WTC11 (cell line): Measurements from ENCODE around the gene ATXN7L3. TPM values are rescaled to one million over a fixed set of nuclear protein-coding genes. Genes with fewer than 3 reads are reported as not detected.

Source experiments
- ATAC-seq: fragments of 200-7000 bp; cut with Tn5 transposase; 2 replicates; pipeline ENCODE4 v1.10.0; 2021; ENCODE audit warnings: mild to moderate bottlenecking, moderate library complexity
- CTCF ChIA-PET: fragments of 300-600 bp; sonication (Branson Sonifier 250); formaldehyde crosslinking; loops from one replicate; lab custom pipeline; 2021; ENCODE audit warnings: antibody characterized with exemption; lab: Charles Lee
- POLR2A ChIA-PET: fragments of 350-600 bp; sonication (Branson Sonifier 250); formaldehyde crosslinking; loops from one replicate; lab custom pipeline; 2021; ENCODE audit warnings: antibody characterized with exemption; lab: Charles Lee
- DNase-seq: peaks from one replicate; pipeline ENCODE4 v3.0.0; 2021; ENCODE audit warnings: low spot score
- H3K27ac Mint-ChIP-seq: 2 replicates; pipeline ENCODE4 v1.8.0; 2021; ENCODE audit warnings: mixed read lengths
- H3K27me3 Mint-ChIP-seq: 2 replicates; pipeline ENCODE4 v1.8.0; 2021; ENCODE audit warnings: low read depth, mild to moderate bottlenecking, moderate library complexity, mixed read lengths
- H3K36me3 Mint-ChIP-seq: 2 replicates; pipeline ENCODE4 v1.8.0; 2021; ENCODE audit warnings: mixed read lengths
- H3K4me1 Mint-ChIP-seq: 2 replicates; pipeline ENCODE4 v1.8.0; 2022; ENCODE audit warnings: mixed read lengths
- H3K4me3 Mint-ChIP-seq: 2 replicates; pipeline ENCODE4 v1.8.0; 2021; ENCODE audit warnings: mild to moderate bottlenecking, moderate library complexity, mixed read lengths
- H3K9me3 Mint-ChIP-seq: 2 replicates; pipeline ENCODE4 v1.8.0; 2021; ENCODE audit warnings: mixed read lengths
- FOXJ3 ChIP-seq: sonication (generic); formaldehyde crosslinking; IDR thresholded peaks from 2 replicates; pipeline ENCODE4 v1.9.0; 2021; ENCODE audit warnings: missing genetic modification reagents, mild to moderate bottlenecking, borderline replicate concordance
- HMGA2 ChIP-seq: fragments of 250-450 bp; sonication (Bioruptor Pico); IDR thresholded peaks from 2 replicates; pipeline ENCODE4 v1.4.0; 2021; ENCODE audit warnings: mild to moderate bottlenecking, moderate library complexity
- NFE2L1 ChIP-seq: sonication (generic); formaldehyde crosslinking; IDR thresholded peaks from 2 replicates; pipeline ENCODE4 v1.8.1; 2023; ENCODE audit warnings: missing genetic modification reagents
- NR2C2 ChIP-seq: sonication (generic); formaldehyde crosslinking; IDR thresholded peaks from 2 replicates; pipeline ENCODE4 v1.8.0; 2022; ENCODE audit warnings: mild to moderate bottlenecking, missing genetic modification reagents
- PRDM15 ChIP-seq: sonication (generic); formaldehyde crosslinking; IDR thresholded peaks from 2 replicates; pipeline ENCODE4 v1.8.0; 2022; ENCODE audit warnings: missing genetic modification reagents
- SMAD4 ChIP-seq: sonication (generic); formaldehyde crosslinking; IDR thresholded peaks from 2 replicates; pipeline ENCODE4 v1.8.0; 2022; ENCODE audit warnings: mild to moderate bottlenecking, missing genetic modification reagents
- TCF7 ChIP-seq: sonication (generic); formaldehyde crosslinking; IDR thresholded peaks from 2 replicates; pipeline ENCODE4 v1.8.0; 2022; ENCODE audit warnings: mild to moderate bottlenecking, low read depth, missing genetic modification reagents, moderate library complexity
- ZBTB43 ChIP-seq: sonication (generic); formaldehyde crosslinking; IDR thresholded peaks from 2 replicates; pipeline ENCODE4 v1.8.1; 2023; ENCODE audit warnings: mild to moderate bottlenecking, missing genetic modification reagents
- ZNF121 ChIP-seq: sonication (generic); formaldehyde crosslinking; IDR thresholded peaks from 2 replicates; pipeline ENCODE4 v1.8.0; 2023; ENCODE audit warnings: missing genetic modification reagents
- total RNA-seq: library from RNA; stranded (reverse); gene quantifications from 3 replicates; pipeline ENCODE4 v1.2.3, GENCODE V29; 2021
- TF ChIP-seq, protein P1 (sequence below): sonication (generic); formaldehyde crosslinking; IDR thresholded peaks from 2 replicates; pipeline ENCODE4 v1.8.1; 2023; ENCODE audit warnings: mild to moderate bottlenecking, missing genetic modification reagents, borderline replicate concordance
- TF ChIP-seq, protein P2 (sequence below): sonication (generic); formaldehyde crosslinking; IDR thresholded peaks from 2 replicates; pipeline ENCODE4 v1.8.0; 2023; ENCODE audit warnings: missing genetic modification reagents
- TF ChIP-seq, protein P3 (sequence below): sonication (generic); formaldehyde crosslinking; IDR thresholded peaks from 2 replicates; pipeline ENCODE4 v1.8.1; 2022; ENCODE audit warnings: low read depth, mild to moderate bottlenecking, moderate library complexity, missing genetic modification reagents, borderline replicate concordance
- TF ChIP-seq, protein P4 (sequence below): sonication (generic); formaldehyde crosslinking; IDR thresholded peaks from 2 replicates; pipeline ENCODE4 v1.8.0; 2023; ENCODE audit warnings: missing genetic modification reagents, mild to moderate bottlenecking, borderline replicate concordance

ATXN7L3 gene
- total RNA-seq, 1 experiment from 2014 or later, result 114 TPM

GRCh38 chr17:44214230-44214494, 14.5 kb upstream of the ATXN7L3 start:
- peak overlapping the region; percentile 34; the same call in 1 of the 2 replicates for H3K27ac Mint-ChIP-seq
- H3K36me3 Mint-ChIP-seq, result peaks cover 54% of the 10 kb centered on the region
- TF ChIP-seq, protein P1, sequence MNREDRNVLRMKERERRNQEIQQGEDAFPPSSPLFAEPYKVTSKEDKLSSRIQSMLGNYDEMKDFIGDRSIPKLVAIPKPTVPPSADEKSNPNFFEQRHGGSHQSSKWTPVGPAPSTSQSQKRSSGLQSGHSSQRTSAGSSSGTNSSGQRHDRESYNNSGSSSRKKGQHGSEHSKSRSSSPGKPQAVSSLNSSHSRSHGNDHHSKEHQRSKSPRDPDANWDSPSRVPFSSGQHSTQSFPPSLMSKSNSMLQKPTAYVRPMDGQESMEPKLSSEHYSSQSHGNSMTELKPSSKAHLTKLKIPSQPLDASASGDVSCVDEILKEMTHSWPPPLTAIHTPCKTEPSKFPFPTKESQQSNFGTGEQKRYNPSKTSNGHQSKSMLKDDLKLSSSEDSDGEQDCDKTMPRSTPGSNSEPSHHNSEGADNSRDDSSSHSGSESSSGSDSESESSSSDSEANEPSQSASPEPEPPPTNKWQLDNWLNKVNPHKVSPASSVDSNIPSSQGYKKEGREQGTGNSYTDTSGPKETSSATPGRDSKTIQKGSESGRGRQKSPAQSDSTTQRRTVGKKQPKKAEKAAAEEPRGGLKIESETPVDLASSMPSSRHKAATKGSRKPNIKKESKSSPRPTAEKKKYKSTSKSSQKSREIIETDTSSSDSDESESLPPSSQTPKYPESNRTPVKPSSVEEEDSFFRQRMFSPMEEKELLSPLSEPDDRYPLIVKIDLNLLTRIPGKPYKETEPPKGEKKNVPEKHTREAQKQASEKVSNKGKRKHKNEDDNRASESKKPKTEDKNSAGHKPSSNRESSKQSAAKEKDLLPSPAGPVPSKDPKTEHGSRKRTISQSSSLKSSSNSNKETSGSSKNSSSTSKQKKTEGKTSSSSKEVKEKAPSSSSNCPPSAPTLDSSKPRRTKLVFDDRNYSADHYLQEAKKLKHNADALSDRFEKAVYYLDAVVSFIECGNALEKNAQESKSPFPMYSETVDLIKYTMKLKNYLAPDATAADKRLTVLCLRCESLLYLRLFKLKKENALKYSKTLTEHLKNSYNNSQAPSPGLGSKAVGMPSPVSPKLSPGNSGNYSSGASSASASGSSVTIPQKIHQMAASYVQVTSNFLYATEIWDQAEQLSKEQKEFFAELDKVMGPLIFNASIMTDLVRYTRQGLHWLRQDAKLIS (CRISPR knock-in tag), result no peak
- TF ChIP-seq NR2C2 (CRISPR knock-in tag), result no peak
- TF ChIP-seq, protein P2, sequence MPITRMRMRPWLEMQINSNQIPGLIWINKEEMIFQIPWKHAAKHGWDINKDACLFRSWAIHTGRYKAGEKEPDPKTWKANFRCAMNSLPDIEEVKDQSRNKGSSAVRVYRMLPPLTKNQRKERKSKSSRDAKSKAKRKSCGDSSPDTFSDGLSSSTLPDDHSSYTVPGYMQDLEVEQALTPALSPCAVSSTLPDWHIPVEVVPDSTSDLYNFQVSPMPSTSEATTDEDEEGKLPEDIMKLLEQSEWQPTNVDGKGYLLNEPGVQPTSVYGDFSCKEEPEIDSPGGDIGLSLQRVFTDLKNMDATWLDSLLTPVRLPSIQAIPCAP, result no peak
- TF ChIP-seq ZBTB43 (CRISPR knock-in tag), result no peak
- TF ChIP-seq, protein P3, sequence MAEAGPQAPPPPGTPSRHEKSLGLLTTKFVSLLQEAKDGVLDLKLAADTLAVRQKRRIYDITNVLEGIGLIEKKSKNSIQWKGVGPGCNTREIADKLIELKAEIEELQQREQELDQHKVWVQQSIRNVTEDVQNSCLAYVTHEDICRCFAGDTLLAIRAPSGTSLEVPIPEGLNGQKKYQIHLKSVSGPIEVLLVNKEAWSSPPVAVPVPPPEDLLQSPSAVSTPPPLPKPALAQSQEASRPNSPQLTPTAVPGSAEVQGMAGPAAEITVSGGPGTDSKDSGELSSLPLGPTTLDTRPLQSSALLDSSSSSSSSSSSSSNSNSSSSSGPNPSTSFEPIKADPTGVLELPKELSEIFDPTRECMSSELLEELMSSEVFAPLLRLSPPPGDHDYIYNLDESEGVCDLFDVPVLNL (CRISPR knock-in tag), result no peak
- TF ChIP-seq, protein P4, sequence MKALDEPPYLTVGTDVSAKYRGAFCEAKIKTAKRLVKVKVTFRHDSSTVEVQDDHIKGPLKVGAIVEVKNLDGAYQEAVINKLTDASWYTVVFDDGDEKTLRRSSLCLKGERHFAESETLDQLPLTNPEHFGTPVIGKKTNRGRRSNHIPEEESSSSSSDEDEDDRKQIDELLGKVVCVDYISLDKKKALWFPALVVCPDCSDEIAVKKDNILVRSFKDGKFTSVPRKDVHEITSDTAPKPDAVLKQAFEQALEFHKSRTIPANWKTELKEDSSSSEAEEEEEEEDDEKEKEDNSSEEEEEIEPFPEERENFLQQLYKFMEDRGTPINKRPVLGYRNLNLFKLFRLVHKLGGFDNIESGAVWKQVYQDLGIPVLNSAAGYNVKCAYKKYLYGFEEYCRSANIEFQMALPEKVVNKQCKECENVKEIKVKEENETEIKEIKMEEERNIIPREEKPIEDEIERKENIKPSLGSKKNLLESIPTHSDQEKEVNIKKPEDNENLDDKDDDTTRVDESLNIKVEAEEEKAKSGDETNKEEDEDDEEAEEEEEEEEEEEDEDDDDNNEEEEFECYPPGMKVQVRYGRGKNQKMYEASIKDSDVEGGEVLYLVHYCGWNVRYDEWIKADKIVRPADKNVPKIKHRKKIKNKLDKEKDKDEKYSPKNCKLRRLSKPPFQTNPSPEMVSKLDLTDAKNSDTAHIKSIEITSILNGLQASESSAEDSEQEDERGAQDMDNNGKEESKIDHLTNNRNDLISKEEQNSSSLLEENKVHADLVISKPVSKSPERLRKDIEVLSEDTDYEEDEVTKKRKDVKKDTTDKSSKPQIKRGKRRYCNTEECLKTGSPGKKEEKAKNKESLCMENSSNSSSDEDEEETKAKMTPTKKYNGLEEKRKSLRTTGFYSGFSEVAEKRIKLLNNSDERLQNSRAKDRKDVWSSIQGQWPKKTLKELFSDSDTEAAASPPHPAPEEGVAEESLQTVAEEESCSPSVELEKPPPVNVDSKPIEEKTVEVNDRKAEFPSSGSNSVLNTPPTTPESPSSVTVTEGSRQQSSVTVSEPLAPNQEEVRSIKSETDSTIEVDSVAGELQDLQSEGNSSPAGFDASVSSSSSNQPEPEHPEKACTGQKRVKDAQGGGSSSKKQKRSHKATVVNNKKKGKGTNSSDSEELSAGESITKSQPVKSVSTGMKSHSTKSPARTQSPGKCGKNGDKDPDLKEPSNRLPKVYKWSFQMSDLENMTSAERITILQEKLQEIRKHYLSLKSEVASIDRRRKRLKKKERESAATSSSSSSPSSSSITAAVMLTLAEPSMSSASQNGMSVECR, result no peak
- no peak for TF ChIP-seq ZNF121 (CRISPR knock-in tag)
- no peak for TF ChIP-seq SMAD4
- no peak for TF ChIP-seq FOXJ3 (CRISPR knock-in tag)
- no peak for TF ChIP-seq HMGA2 (CRISPR knock-in tag)
- no peak for TF ChIP-seq PRDM15 (CRISPR knock-in tag)
- TF ChIP-seq TCF7, result no peak
- TF ChIP-seq NFE2L1 (CRISPR knock-in tag), result no peak
- ATAC-seq, result no peak
- no peaks in the 10 kb centered on the region for H3K27me3 Mint-ChIP-seq
- ChIA-PET CTCF (interaction anchor here (0.6 to 0.7 kb wide), 2 partner anchors 100 to 116 kb away, joined by 3 read pairs; no protein-coding TSS in a partner anchor), POLR2A (interaction anchor here (0.7 to 1.0 kb wide), 3 partner anchors 10 to 113 kb away, joined by 3 to 4 read pairs (median 3); no protein-coding TSS in a partner anchor)
- no peak for DNase-seq
- no peaks in the 10 kb centered on the region for H3K9me3 Mint-ChIP-seq
- H3K4me3 Mint-ChIP-seq, result no peak overlapping the region
- peaks cover 21% of the 10 kb centered on the region for H3K4me1 Mint-ChIP-seq
